Mammary microvascular endothelial cell (primary cell): ENCODE data around the gene LMAN1. TPM values are rescaled to one million over a fixed set of nuclear protein-coding genes. Genes with fewer than 3 reads are reported as not detected.

ENCODE experiments used
- total RNA-seq: library from RNA; depleted of rRNA; stranded (reverse); fragments of >200 nt; gene quantifications from 2 replicates; pipeline ENCODE4 v1.2.3, GENCODE V29; 2015

LMAN1 gene
- total RNA-seq, result 101 and 109 TPM in 2 replicates

GRCh38 chr18:59358712-59359575, at the start of gene LMAN1:
TSS of gene LMAN1 (minus strand) at chr18:59359265. CDS start at chr18:59359244, 21 bp downstream.

GRCh38 chr18:59318460-59319050, 40.5 kb downstream of the LMAN1 start, which contains the start of gene CPLX4:
TSS of gene CPLX4 (minus strand) at chr18:59318649. CDS start at chr18:59318462, 187 bp downstream.

Other genes starting within 250 kb of the LMAN1 start
- gene SEC11C, start 219.4 kb downstream of the LMAN1 start, total RNA-seq, result 33.4 and 40.2 TPM in 2 replicates
- gene GRP, start 139.1 kb downstream of the LMAN1 start, total RNA-seq, result not detected in 2 replicates
- not detected in 2 replicates for gene RAX, start 85.8 kb downstream of the LMAN1 start, total RNA-seq
- gene CPLX4, start 40.6 kb downstream of the LMAN1 start, total RNA-seq, result not detected in 2 replicates